WTC11 (cell line): ENCODE data around the gene KIRREL3. TPM values are rescaled to one million over a fixed set of nuclear protein-coding genes. Genes with fewer than 3 reads are reported as not detected.

Source experiments
- ATAC-seq: fragments of 200-7000 bp; cut with Tn5 transposase; 2 replicates; pipeline ENCODE4 v1.10.0; 2021; ENCODE audit warnings: mild to moderate bottlenecking, moderate library complexity
- CTCF ChIA-PET: fragments of 300-600 bp; sonication (Branson Sonifier 250); formaldehyde crosslinking; loops from one replicate; lab custom pipeline; 2021; ENCODE audit warnings: antibody characterized with exemption; lab: Charles Lee
- POLR2A ChIA-PET: fragments of 350-600 bp; sonication (Branson Sonifier 250); formaldehyde crosslinking; loops from one replicate; lab custom pipeline; 2021; ENCODE audit warnings: antibody characterized with exemption; lab: Charles Lee
- DNase-seq: peaks from one replicate; pipeline ENCODE4 v3.0.0; 2021; ENCODE audit warnings: low spot score
- H3K27ac Mint-ChIP-seq: 2 replicates; pipeline ENCODE4 v1.8.0; 2021; ENCODE audit warnings: mixed read lengths
- H3K27me3 Mint-ChIP-seq: 2 replicates; pipeline ENCODE4 v1.8.0; 2021; ENCODE audit warnings: low read depth, mild to moderate bottlenecking, moderate library complexity, mixed read lengths
- H3K36me3 Mint-ChIP-seq: 2 replicates; pipeline ENCODE4 v1.8.0; 2021; ENCODE audit warnings: mixed read lengths
- H3K4me1 Mint-ChIP-seq: 2 replicates; pipeline ENCODE4 v1.8.0; 2022; ENCODE audit warnings: mixed read lengths
- H3K4me3 Mint-ChIP-seq: 2 replicates; pipeline ENCODE4 v1.8.0; 2021; ENCODE audit warnings: mild to moderate bottlenecking, moderate library complexity, mixed read lengths
- H3K9me3 Mint-ChIP-seq: 2 replicates; pipeline ENCODE4 v1.8.0; 2021; ENCODE audit warnings: mixed read lengths
- ATF1 ChIP-seq: sonication (generic); formaldehyde crosslinking; IDR thresholded peaks from 2 replicates; pipeline ENCODE4 v1.8.1; 2023; ENCODE audit warnings: mild to moderate bottlenecking, moderate library complexity, missing genetic modification reagents
- CBFB ChIP-seq: sonication (generic); formaldehyde crosslinking; IDR thresholded peaks from 2 replicates; pipeline ENCODE4 v1.8.1; 2022; ENCODE audit warnings: mild to moderate bottlenecking, low read depth, missing genetic modification reagents
- EMX1 ChIP-seq: fragments of 250-450 bp; sonication (Bioruptor Pico); IDR thresholded peaks from 2 replicates; pipeline ENCODE4 v1.8.0; 2021; ENCODE audit warnings: mild to moderate bottlenecking
- ESRRA ChIP-seq: sonication (generic); formaldehyde crosslinking; IDR thresholded peaks from 2 replicates; pipeline ENCODE4 v1.8.1; 2022; ENCODE audit warnings: mild to moderate bottlenecking, missing genetic modification reagents, borderline replicate concordance
- GRHL2 ChIP-seq: fragments of 250-450 bp; sonication (Bioruptor Pico); IDR thresholded peaks from 2 replicates; pipeline ENCODE4 v1.8.0; 2022; ENCODE audit warnings: mild to moderate bottlenecking, moderate library complexity; ENCODE audit not compliant: insufficient replicate concordance, severe bottlenecking
- IRF1 ChIP-seq: sonication (generic); formaldehyde crosslinking; IDR thresholded peaks from 2 replicates; pipeline ENCODE4 v1.8.0; 2023; ENCODE audit warnings: missing genetic modification reagents
- KAT7 ChIP-seq: sonication (generic); formaldehyde crosslinking; IDR thresholded peaks from 2 replicates; pipeline ENCODE4 v1.8.1; 2023; ENCODE audit warnings: missing genetic modification reagents, mild to moderate bottlenecking, borderline replicate concordance
- NFYB ChIP-seq: sonication (generic); formaldehyde crosslinking; conservative IDR thresholded peaks from 2 replicates; pipeline ENCODE4 v1.8.0; 2022; ENCODE audit warnings: low read depth, missing genetic modification reagents
- NR1H2 ChIP-seq: sonication (generic); formaldehyde crosslinking; IDR thresholded peaks from 2 replicates; pipeline ENCODE4 v1.9.0; 2021; ENCODE audit warnings: mild to moderate bottlenecking, moderate library complexity, missing genetic modification reagents
- NR3C1 ChIP-seq: sonication (generic); formaldehyde crosslinking; conservative IDR thresholded peaks from 2 replicates; pipeline ENCODE4 v1.8.1; 2023; ENCODE audit warnings: low read depth, mild to moderate bottlenecking, missing genetic modification reagents
- PRRX2 ChIP-seq: fragments of 250-450 bp; sonication (Bioruptor Pico); IDR thresholded peaks from 2 replicates; pipeline ENCODE4 v1.8.0; 2021; ENCODE audit warnings: mild to moderate bottlenecking
- RORB ChIP-seq: fragments of 250-450 bp; sonication (Bioruptor Pico); IDR thresholded peaks from 2 replicates; pipeline ENCODE4 v1.9.0; 2021; ENCODE audit warnings: mild to moderate bottlenecking
- SP1 ChIP-seq: sonication (generic); formaldehyde crosslinking; conservative IDR thresholded peaks from 2 replicates; pipeline ENCODE4 v1.8.1; 2022; ENCODE audit warnings: missing genetic modification reagents
- TCF7 ChIP-seq: sonication (generic); formaldehyde crosslinking; IDR thresholded peaks from 2 replicates; pipeline ENCODE4 v1.8.0; 2022; ENCODE audit warnings: mild to moderate bottlenecking, low read depth, missing genetic modification reagents, moderate library complexity
- TEAD4 ChIP-seq: sonication (generic); formaldehyde crosslinking; IDR thresholded peaks from 2 replicates; pipeline ENCODE4 v1.8.0; 2022; ENCODE audit warnings: mild to moderate bottlenecking, missing genetic modification reagents
- ZNF138 ChIP-seq: sonication (generic); formaldehyde crosslinking; conservative IDR thresholded peaks from 2 replicates; pipeline ENCODE4 v1.8.1; 2022; ENCODE audit warnings: mild to moderate bottlenecking, moderate library complexity, missing genetic modification reagents
- ZNF219 ChIP-seq: sonication (generic); formaldehyde crosslinking; IDR thresholded peaks from 2 replicates; pipeline ENCODE4 v1.8.0; 2023; ENCODE audit warnings: missing genetic modification reagents, mild to moderate bottlenecking, borderline replicate concordance
- ZNF232 ChIP-seq: sonication (generic); formaldehyde crosslinking; IDR thresholded peaks from 2 replicates; pipeline ENCODE4 v1.8.0; 2022; ENCODE audit warnings: mild to moderate bottlenecking, missing genetic modification reagents
- ZNF317 ChIP-seq: sonication (generic); formaldehyde crosslinking; IDR thresholded peaks from 2 replicates; pipeline ENCODE4 v1.8.1; 2023; ENCODE audit warnings: low read depth, mild to moderate bottlenecking, moderate library complexity, missing genetic modification reagents, borderline replicate concordance
- ZNF416 ChIP-seq: fragments of 250-450 bp; sonication (Bioruptor Pico); IDR thresholded peaks from 2 replicates; pipeline ENCODE4 v1.9.0; 2021; ENCODE audit warnings: mild to moderate bottlenecking, inconsistent platforms
- ZNF425 ChIP-seq: fragments of 250-450 bp; sonication (Bioruptor Pico); conservative IDR thresholded peaks from 2 replicates; pipeline ENCODE4 v1.9.0; 2021; ENCODE audit warnings: mild to moderate bottlenecking
- ZNF512 ChIP-seq: sonication (generic); formaldehyde crosslinking; IDR thresholded peaks from 2 replicates; pipeline ENCODE4 v1.8.1; 2022; ENCODE audit warnings: missing genetic modification reagents, borderline replicate concordance
- ZSCAN18 ChIP-seq: fragments of 250-450 bp; sonication (Bioruptor Pico); IDR thresholded peaks from 2 replicates; pipeline ENCODE4 v2.1.2; 2022; ENCODE audit warnings: mild to moderate bottlenecking, moderate library complexity
- total RNA-seq: library from RNA; stranded (reverse); gene quantifications from 3 replicates; pipeline ENCODE4 v1.2.3, GENCODE V29; 2021
- TF ChIP-seq, protein P1 (sequence below): sonication (generic); formaldehyde crosslinking; IDR thresholded peaks from 2 replicates; pipeline ENCODE4 v1.8.0; 2022; ENCODE audit warnings: mild to moderate bottlenecking, missing genetic modification reagents

Gene KIRREL3
- total RNA-seq, 1 experiment from 2014 or later: 0.59 TPM

GRCh38 chr11:126499131-126499752, 501.3 kb downstream of the KIRREL3 start:
- ChIA-PET POLR2A (interaction anchor here (0.6 kb wide), 2 partner anchors 200 to 511 kb away, joined by 3 to 7 read pairs; no protein-coding TSS in a partner anchor), CTCF (interaction anchor here (0.9 to 5.2 kb wide), 2 partner anchors 10 to 19 kb away, joined by 3 to 40 read pairs; no protein-coding TSS in a partner anchor)
- H3K9me3 Mint-ChIP-seq: peaks cover 1% of the 10 kb centered on the region
- peaks cover 69% of the 10 kb centered on the region for H3K4me1 Mint-ChIP-seq
- TF ChIP-seq ZNF425 (CRISPR knock-in tag): no peak
- no peak for TF ChIP-seq GRHL2
- no peak for TF ChIP-seq RORB (CRISPR knock-in tag)
- TF ChIP-seq ZNF138 (CRISPR knock-in tag): no peak
- no peak for TF ChIP-seq ZNF219 (CRISPR knock-in tag)
- no peak for TF ChIP-seq ZNF416
- no peak for TF ChIP-seq NR1H2 (CRISPR knock-in tag)
- ATAC-seq: no peak
- no peak overlapping the region for H3K4me3 Mint-ChIP-seq
- no peaks in the 10 kb centered on the region for H3K36me3 Mint-ChIP-seq
- no peak overlapping the region for H3K27ac Mint-ChIP-seq
- peaks cover 2% of the 10 kb centered on the region for H3K27me3 Mint-ChIP-seq
- DNase-seq: no peak

DNA sequence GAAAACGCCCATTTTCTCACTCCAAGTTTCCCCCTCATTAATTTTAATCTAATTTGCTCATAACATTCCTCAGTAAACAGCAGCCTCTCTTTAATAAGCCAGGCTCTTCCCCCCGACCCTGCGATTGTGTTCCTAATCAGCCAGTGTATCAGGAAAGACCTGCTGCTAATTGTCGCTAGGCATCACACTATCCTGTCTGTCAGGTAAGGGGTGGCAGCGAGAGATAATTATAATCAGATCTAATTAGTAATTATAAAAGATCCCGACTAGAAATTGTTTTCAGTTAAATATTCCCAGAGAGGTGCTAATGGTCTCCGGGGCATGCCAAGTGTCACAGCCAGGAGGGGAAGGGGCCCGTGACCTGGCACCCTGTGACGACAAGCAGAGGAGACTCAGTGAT, 502.3 kb downstream of the KIRREL3 start:
- Mint-ChIP-seq H3K9me3 (no peaks in the 10 kb centered on the region), H3K4me3 (no peak overlapping the region), H3K27me3 (no peaks in the 10 kb centered on the region; the same call in 1 of the 2 replicates), H3K36me3 (no peaks in the 10 kb centered on the region), H3K4me1 (peaks cover 64% of the 10 kb centered on the region), H3K27ac (no peak overlapping the region)
- DNase-seq: no peak
- CTCF ChIA-PET: interaction anchor here (0.9 to 1.9 kb wide), 2 partner anchors 9 to 18 kb away, joined by 3 to 9 read pairs; no protein-coding TSS in a partner anchor
- no peak for ATAC-seq
- TF ChIP-seq NR3C1 (CRISPR knock-in tag) (no peak), EMX1 (no peak), PRRX2 (CRISPR knock-in tag) (no peak), ESRRA (CRISPR knock-in tag) (no peak), TEAD4 (no peak), IRF1 (no peak), ZNF317 (CRISPR knock-in tag) (no peak), SP1 (CRISPR knock-in tag) (no peak), KAT7 (no peak), CBFB (CRISPR knock-in tag) (no peak), ATF1 (CRISPR knock-in tag) (no peak)
- TF ChIP-seq, protein P1, sequence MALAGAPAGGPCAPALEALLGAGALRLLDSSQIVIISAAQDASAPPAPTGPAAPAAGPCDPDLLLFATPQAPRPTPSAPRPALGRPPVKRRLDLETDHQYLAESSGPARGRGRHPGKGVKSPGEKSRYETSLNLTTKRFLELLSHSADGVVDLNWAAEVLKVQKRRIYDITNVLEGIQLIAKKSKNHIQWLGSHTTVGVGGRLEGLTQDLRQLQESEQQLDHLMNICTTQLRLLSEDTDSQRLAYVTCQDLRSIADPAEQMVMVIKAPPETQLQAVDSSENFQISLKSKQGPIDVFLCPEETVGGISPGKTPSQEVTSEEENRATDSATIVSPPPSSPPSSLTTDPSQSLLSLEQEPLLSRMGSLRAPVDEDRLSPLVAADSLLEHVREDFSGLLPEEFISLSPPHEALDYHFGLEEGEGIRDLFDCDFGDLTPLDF (CRISPR knock-in tag): no peak
- TF ChIP-seq, all 79 proteins: peak for 0
- POLR2A ChIA-PET: no interaction called here

DNA sequence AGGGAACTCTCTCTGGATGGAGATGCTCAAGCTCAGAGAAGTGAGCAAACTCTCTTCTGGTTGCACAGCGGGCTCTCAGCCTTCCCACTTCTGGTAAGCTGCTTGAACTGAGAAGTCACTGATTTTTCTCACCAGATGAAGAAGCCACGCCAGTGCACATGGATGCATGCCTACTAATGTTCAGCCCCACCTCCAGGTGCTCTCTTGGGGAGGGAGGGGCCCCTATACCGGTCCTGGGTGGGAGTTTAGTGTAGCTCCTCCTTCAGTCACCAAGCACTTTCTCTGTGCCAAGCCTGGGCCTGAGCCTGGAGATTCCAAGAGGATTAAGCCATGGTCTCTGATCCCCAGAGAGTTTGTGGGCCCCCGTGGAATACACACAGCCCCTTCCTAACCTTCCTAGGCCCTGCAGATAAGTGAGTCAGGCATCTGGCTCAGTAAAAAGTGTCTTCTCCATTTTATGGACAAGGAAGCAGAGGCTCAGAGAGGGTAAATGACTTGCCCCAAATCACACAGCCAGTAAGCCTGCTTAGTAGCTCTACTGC, 502.9 kb downstream of the KIRREL3 start:
- CTCF ChIA-PET: interaction anchor here (1.9 kb wide), 1 partner anchor 18 kb away, joined by 9 read pairs; no protein-coding TSS in a partner anchor
- POLR2A ChIA-PET: interaction anchor here (0.5 kb wide), 1 partner anchor 198 kb away, joined by 3 read pairs; no protein-coding TSS in a partner anchor
- Mint-ChIP-seq H3K4me3 (no peak overlapping the region), H3K4me1 (peaks cover 58% of the 10 kb centered on the region), H3K27ac (no peak overlapping the region), H3K27me3 (no peaks in the 10 kb centered on the region; the same call in 1 of the 2 replicates), H3K9me3 (no peaks in the 10 kb centered on the region), H3K36me3 (no peaks in the 10 kb centered on the region)
- ATAC-seq (no peak), DNase-seq (no peak)
- TF ChIP-seq ESRRA (CRISPR knock-in tag) (no peak), EMX1 (no peak), ZNF232 (CRISPR knock-in tag) (no peak), NFYB (CRISPR knock-in tag) (no peak), ZSCAN18 (CRISPR knock-in tag) (no peak), TCF7 (no peak), ZNF512 (CRISPR knock-in tag) (no peak), ATF1 (CRISPR knock-in tag) (no peak)
